ENCODE measurements around the gene SECISBP2. TPM values are rescaled to one million over a fixed set of nuclear protein-coding genes. Genes with fewer than 3 reads are reported as not detected.

SECISBP2 gene, protein sequence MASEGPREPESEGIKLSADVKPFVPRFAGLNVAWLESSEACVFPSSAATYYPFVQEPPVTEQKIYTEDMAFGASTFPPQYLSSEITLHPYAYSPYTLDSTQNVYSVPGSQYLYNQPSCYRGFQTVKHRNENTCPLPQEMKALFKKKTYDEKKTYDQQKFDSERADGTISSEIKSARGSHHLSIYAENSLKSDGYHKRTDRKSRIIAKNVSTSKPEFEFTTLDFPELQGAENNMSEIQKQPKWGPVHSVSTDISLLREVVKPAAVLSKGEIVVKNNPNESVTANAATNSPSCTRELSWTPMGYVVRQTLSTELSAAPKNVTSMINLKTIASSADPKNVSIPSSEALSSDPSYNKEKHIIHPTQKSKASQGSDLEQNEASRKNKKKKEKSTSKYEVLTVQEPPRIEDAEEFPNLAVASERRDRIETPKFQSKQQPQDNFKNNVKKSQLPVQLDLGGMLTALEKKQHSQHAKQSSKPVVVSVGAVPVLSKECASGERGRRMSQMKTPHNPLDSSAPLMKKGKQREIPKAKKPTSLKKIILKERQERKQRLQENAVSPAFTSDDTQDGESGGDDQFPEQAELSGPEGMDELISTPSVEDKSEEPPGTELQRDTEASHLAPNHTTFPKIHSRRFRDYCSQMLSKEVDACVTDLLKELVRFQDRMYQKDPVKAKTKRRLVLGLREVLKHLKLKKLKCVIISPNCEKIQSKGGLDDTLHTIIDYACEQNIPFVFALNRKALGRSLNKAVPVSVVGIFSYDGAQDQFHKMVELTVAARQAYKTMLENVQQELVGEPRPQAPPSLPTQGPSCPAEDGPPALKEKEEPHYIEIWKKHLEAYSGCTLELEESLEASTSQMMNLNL
- 18.1 and 43.1 TPM in 2 replicates for total RNA-seq

DNA sequence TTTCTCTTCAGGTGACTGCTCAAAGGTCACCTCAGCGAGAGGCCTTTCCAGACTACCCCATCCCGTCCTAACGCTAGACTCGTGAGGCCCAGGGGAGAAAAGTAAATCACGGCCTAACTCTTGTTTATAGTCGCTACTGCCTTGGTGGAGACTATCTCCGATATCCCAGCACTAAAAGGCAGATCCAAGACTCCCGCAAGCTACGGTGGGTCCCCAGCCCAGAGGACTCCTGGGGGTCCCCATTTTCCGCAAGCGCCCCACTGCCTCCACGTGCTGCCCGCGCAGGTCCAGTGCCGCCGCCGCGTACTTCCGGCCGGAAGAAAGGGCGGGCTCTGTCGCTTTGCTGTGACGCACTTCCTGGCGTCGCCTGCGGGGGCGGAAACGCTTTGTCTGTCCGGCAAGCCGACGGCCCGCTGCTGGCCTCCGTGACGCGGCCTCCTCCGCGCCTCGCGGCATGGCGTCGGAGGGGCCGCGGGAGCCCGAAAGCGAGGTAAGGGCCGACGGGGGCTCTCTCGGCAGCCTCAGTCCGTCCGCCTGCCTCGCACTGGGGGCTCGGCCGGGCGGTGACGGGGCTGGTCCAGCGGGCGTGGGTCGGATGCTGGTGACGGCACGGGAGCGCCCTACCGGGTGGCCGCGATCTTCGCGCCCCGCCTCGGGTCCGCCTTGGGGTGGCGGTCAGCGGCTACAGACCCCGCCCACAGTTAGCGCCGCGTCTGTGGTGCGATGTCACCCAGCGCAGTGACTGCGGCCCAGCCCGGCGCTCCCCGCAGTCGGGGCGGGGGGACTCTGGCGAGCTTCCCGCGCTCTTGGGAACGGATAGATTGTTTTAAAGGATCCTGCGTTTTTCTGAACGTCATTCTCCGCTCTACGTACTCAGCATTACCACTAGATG lies at the start of gene SECISBP2:
TSS of gene SECISBP2 (plus strand) at position 378 of the 892 bp plus-strand sequence. CDS start at position 455, 77 bp downstream.

DNA sequence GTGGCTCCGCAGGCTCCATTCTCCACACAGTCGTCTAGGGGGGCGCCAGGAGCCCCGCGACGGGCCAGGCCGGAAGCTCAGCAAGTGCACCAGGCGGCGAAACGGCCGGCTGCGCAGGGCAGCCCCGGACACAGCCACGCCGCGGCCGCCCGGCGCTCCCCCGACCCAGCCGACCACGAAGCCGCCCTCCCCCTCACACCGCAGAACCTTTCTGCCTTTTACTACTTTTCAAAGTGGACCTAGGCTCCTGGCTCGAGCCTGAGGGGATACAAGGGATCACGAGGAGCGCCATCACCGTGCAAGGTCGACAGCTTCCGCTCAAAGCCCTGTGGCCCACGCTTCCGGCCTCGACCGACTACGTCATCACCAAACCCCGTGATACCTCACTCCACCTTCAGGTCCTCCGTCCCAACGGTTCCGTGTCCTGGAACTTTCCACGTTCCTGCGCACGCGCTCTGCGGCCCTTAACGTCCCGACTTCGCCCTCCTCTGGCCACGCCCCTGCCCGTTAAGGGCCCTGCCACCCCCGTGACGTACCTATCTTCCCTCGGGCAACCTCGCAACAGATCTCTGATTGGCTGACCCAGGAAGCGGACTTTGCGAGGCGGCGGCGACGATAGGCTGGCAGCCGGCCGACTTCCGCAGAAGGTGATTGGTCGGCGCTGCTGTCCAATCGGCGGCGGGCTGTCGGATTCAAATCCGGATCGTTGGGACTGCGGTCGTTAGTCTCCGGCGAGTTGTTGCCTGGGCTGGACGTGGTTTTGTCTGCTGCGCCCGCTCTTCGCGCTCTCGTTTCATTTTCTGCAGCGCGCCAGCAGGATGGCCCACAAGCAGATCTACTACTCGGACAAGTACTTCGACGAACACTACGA lies 7.6 kb upstream of the SECISBP2 start, which contains the start of gene CKS2:
TSS of gene CKS2 (plus strand) at position 721 of the 871 bp plus-strand sequence. CDS start at position 819, 98 bp downstream.

Other genes with a start within 250 kb of the SECISBP2 start
- gene SHC3, start 139.7 kb upstream of the SECISBP2 start, total RNA-seq, result under 0.01 and 0.19 TPM in 2 replicates
- 97.5 and 108 TPM in 2 replicates for gene CKS2, start 7.3 kb upstream of the SECISBP2 start, total RNA-seq
- 2.1 and 8.4 TPM in 2 replicates for gene SEMA4D, start 179.6 kb downstream of the SECISBP2 start, total RNA-seq